ENCODE measurements around the gene ARHGEF37.

ARHGEF37 gene

GRCh38 chr5:149623473-149623872 lies 42.2 kb downstream of the ARHGEF37 start:
- no peak for DNase-seq (ENCODE audit: low read depth)
- H3K4me3 ChIP-seq (ENCODE audit: control insufficient read depth, low read depth, low read length) = no peak overlapping the region
- TF ChIP-seq CTCF (conservative IDR thresholded peaks at IDR 0.05; ENCODE audit: control insufficient read depth, insufficient read depth, low read depth, low read length) = no peak

GRCh38 chr5:149627070-149627469 lies 45.8 kb downstream of the ARHGEF37 start:
- TF ChIP-seq CTCF (conservative IDR thresholded peaks at IDR 0.05; ENCODE audit: control insufficient read depth, insufficient read depth, low read depth, low read length) = no peak
- H3K4me3 ChIP-seq (ENCODE audit: control insufficient read depth, low read depth, low read length) = no peak overlapping the region
- no peak for DNase-seq (ENCODE audit: low read depth)

GRCh38 chr5:149628221-149628620 lies 46.9 kb downstream of the ARHGEF37 start:
- TF ChIP-seq CTCF (conservative IDR thresholded peaks at IDR 0.05; ENCODE audit: control insufficient read depth, insufficient read depth, low read depth, low read length) = no peak
- DNase-seq (ENCODE audit: low read depth) = no peak
- H3K4me3 ChIP-seq (ENCODE audit: control insufficient read depth, low read depth, low read length) = no peak overlapping the region

GRCh38 chr5:149628846-149629388 lies 47.6 kb downstream of the ARHGEF37 start:
- TF ChIP-seq CTCF (conservative IDR thresholded peaks at IDR 0.05; ENCODE audit: control insufficient read depth, insufficient read depth, low read depth, low read length) = no peak
- DNase-seq (ENCODE audit: low read depth) = no peak
- no peak overlapping the region for H3K4me3 ChIP-seq (ENCODE audit: control insufficient read depth, low read depth, low read length)

GRCh38 chr5:149629421-149629820 lies 48.1 kb downstream of the ARHGEF37 start:
- DNase-seq (ENCODE audit: low read depth) = no peak
- no peak overlapping the region for H3K4me3 ChIP-seq (ENCODE audit: control insufficient read depth, low read depth, low read length)
- no peak for TF ChIP-seq CTCF (conservative IDR thresholded peaks at IDR 0.05; ENCODE audit: control insufficient read depth, insufficient read depth, low read depth, low read length)

GRCh38 chr5:149630337-149630736 lies 49.0 kb downstream of the ARHGEF37 start:
- no peak overlapping the region for H3K4me3 ChIP-seq (ENCODE audit: control insufficient read depth, low read depth, low read length)
- TF ChIP-seq CTCF (conservative IDR thresholded peaks at IDR 0.05; ENCODE audit: control insufficient read depth, insufficient read depth, low read depth, low read length) = no peak
- no peak for DNase-seq (ENCODE audit: low read depth)

GRCh38 chr5:149631506-149631905 lies 50.2 kb downstream of the ARHGEF37 start:
- H3K4me3 ChIP-seq (ENCODE audit: control insufficient read depth, low read depth, low read length) = no peak overlapping the region
- TF ChIP-seq CTCF (conservative IDR thresholded peaks at IDR 0.05; ENCODE audit: control insufficient read depth, insufficient read depth, low read depth, low read length) = no peak
- no peak for DNase-seq (ENCODE audit: low read depth)
